Central memory CD8-positive, alpha-beta T cell (primary cell): ENCODE data around the gene ARHGAP1.

Experiments used
- ATAC-seq: fragments of 150-1000 bp; cut with Tn5 transposase; replicated peaks from 2 replicates; pipeline ENCODE4 v1.10.0; 2022; ENCODE audit warnings: mild to moderate bottlenecking, moderate FRiP score, moderate number of reproducible peaks; ENCODE audit not compliant: poor library complexity, severe bottlenecking; ENCODE audit errors: extremely low read depth
- DNase-seq, 2 donors: peaks; one replicate each; pipeline ENCODE4 v3.0.0; 2021; ENCODE audit warnings: low spot score in 2 of 2
- H3K27ac Mint-ChIP-seq: one replicate; pipeline ENCODE4 v1.8.0; 2022; ENCODE audit warnings: low read depth, mild to moderate bottlenecking, moderate library complexity, mixed read lengths
- H3K27me3 Mint-ChIP-seq: one replicate; pipeline ENCODE4 v1.8.0; 2022; ENCODE audit warnings: mixed read lengths
- H3K36me3 Mint-ChIP-seq: one replicate; pipeline ENCODE4 v1.8.0; 2022; ENCODE audit warnings: mild to moderate bottlenecking, moderate library complexity, mixed read lengths; ENCODE audit not compliant: insufficient read depth
- H3K4me1 Mint-ChIP-seq: one replicate; pipeline ENCODE4 v1.8.0; 2022; ENCODE audit warnings: mixed read lengths
- H3K4me3 Mint-ChIP-seq: one replicate; pipeline ENCODE4 v1.8.0; 2022; ENCODE audit warnings: mild to moderate bottlenecking, moderate library complexity, mixed read lengths
- H3K9me3 Mint-ChIP-seq: one replicate; pipeline ENCODE4 v1.8.0; 2022; ENCODE audit warnings: mixed read lengths

ARHGAP1 gene

DNA sequence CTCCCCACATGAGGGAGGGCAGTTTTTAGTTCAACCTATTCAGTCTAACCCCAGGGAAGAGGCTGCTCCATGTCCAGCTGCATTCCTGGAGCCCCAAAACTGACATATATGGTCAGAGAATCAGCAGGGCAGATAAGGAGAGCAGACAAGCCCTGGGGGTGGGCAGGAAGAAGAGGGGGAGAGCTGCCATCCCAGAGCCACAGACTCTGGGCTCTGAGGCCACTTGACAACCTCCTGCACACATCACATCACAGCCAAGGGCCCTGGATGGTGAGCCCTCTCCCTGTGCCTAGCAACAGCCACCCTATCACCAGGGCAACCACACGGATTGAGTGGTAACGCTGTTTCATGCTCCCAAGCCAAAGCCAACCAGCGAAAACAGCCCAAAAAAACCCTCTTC, 3.1 kb downstream of the ARHGAP1 start:
- no peak for ATAC-seq
- Mint-ChIP-seq H3K36me3 (peaks cover 28% of the 10 kb centered on the region), H3K4me3 (no peak overlapping the region), H3K27ac (peak overlapping the region; percentile 77), H3K9me3 (no peaks in the 10 kb centered on the region), H3K27me3 (no peaks in the 10 kb centered on the region), H3K4me1 (peaks cover 46% of the 10 kb centered on the region)
- DNase-seq = no peak

GRCh38 chr11:46696212-46696558, 4.2 kb downstream of the ARHGAP1 start:
- no peak for ATAC-seq
- Mint-ChIP-seq H3K4me1 (peaks cover 36% of the 10 kb centered on the region), H3K36me3 (peaks cover 35% of the 10 kb centered on the region), H3K9me3 (no peaks in the 10 kb centered on the region), H3K27me3 (no peaks in the 10 kb centered on the region), H3K4me3 (no peak overlapping the region), H3K27ac (peak overlapping the region; percentile 69)
- DNase-seq = no peak

GRCh38 chr11:46695345-46696211, 4.8 kb downstream of the ARHGAP1 start:
- ATAC-seq (no peak), DNase-seq (no peak)
- H3K27me3 Mint-ChIP-seq = no peaks in the 10 kb centered on the region
- H3K36me3 Mint-ChIP-seq = peaks cover 33% of the 10 kb centered on the region
- H3K4me3 Mint-ChIP-seq = no peak overlapping the region
- peak overlapping the region; percentile 69 for H3K27ac Mint-ChIP-seq
- H3K9me3 Mint-ChIP-seq = no peaks in the 10 kb centered on the region
- H3K4me1 Mint-ChIP-seq = peaks cover 36% of the 10 kb centered on the region

DNA sequence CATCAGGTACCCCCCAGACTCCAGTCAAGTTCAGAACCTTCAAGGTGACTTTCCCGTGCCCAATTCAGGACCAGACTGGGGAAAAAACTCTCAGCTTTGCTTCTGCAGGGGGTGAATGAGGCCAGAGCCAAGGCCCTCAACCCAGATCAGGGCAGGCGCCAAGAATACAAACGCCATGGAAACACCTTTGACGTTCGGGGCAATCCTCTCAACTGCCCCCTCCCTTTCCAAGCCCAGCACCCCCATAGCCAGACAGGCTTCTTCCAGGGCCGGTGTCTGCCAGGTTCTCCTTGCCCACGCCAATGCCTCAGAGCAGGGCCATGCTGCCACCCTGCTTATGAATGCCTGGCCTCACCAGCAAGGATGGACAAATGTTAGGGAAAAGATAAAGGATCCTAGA, 5.8 kb downstream of the ARHGAP1 start:
- Mint-ChIP-seq H3K4me1 (peaks cover 38% of the 10 kb centered on the region), H3K9me3 (no peaks in the 10 kb centered on the region), H3K27ac (no peak overlapping the region), H3K36me3 (peaks cover 36% of the 10 kb centered on the region), H3K4me3 (no peak overlapping the region), H3K27me3 (no peaks in the 10 kb centered on the region)
- DNase-seq (no peak), ATAC-seq (no peak)

DNA sequence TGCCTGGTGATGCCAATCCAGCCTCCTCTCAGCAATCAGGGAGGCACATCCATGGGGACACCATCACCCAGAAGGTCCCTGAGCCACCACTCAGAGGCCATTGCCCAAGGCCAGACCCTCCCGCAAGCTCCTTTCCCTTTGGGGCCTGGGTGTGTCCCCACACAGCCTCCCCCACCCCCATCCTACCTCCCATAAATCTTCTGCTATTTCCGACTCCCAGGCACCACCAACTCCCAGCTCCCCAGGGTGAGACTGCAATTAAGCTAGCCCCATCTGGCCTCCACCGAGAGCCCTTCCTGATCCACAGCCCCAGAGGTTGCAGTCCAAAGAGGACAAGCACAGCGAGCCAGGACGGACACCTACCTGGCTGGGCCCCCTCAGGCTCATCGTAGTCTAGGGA, 6.3 kb downstream of the ARHGAP1 start:
- Mint-ChIP-seq H3K4me3 (no peak overlapping the region), H3K4me1 (peaks cover 35% of the 10 kb centered on the region), H3K27ac (no peak overlapping the region), H3K36me3 (peaks cover 40% of the 10 kb centered on the region), H3K9me3 (no peaks in the 10 kb centered on the region), H3K27me3 (no peaks in the 10 kb centered on the region)
- no peak for DNase-seq
- no peak for ATAC-seq

DNA sequence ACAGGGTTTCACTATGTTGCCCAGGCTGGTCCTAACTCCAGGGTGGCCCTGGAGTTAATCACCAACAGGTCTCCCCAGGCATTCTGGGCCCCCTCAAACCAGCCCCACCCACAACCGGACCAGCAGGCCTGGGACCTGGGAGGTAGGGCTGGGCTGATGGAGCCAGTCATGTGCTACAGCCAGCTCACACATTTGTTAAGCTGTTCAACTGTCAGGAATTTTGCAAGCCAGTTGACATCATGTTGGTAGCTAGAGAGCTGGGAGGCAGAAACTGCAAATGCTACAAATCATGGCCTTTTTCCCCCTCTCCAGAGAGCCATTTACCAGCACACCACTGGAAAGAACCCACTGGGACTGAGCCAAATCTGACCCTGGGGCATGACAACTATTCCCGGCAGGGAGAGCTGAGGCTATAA, 6.8 kb downstream of the ARHGAP1 start:
- peaks cover 40% of the 10 kb centered on the region for H3K36me3 Mint-ChIP-seq
- H3K4me1 Mint-ChIP-seq = peaks cover 31% of the 10 kb centered on the region
- ATAC-seq = no peak
- H3K9me3 Mint-ChIP-seq = no peaks in the 10 kb centered on the region
- DNase-seq = no peak
- no peaks in the 10 kb centered on the region for H3K27me3 Mint-ChIP-seq
- H3K27ac Mint-ChIP-seq = no peak overlapping the region
- no peak overlapping the region for H3K4me3 Mint-ChIP-seq

DNA sequence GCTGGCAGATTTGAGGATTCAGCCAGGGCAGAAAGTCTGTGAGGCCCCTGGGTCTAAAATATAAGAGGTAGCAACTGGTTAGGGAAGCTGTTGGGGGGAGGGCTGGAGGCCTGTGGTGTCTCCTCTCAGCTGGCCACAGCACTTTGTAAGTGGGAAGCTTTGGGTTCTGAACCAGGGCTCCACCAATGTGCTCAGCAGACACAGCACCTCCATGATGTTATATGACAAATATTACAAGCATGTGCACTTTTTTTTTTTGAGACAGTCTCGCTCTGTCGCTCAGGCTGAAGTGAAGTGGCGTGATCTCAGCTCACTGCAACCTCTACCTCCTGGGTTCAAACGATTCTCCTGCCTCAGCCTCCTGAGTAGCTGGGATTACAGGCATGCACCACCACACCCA, 8.0 kb downstream of the ARHGAP1 start:
- Mint-ChIP-seq H3K27ac (no peak overlapping the region), H3K4me1 (peaks cover 21% of the 10 kb centered on the region), H3K9me3 (no peaks in the 10 kb centered on the region), H3K4me3 (no peak overlapping the region), H3K36me3 (peaks cover 46% of the 10 kb centered on the region), H3K27me3 (no peaks in the 10 kb centered on the region)
- ATAC-seq = no peak
- no peak for DNase-seq

- H3K4me1 Mint-ChIP-seq = peaks cover 18% of the 10 kb centered on the region
- no peak for ATAC-seq
- no peak for DNase-seq
- H3K27ac Mint-ChIP-seq = no peak overlapping the region
- no peaks in the 10 kb centered on the region for H3K9me3 Mint-ChIP-seq
- no peaks in the 10 kb centered on the region for H3K27me3 Mint-ChIP-seq
- peaks cover 59% of the 10 kb centered on the region for H3K36me3 Mint-ChIP-seq
- no peak overlapping the region for H3K4me3 Mint-ChIP-seq
These were observed 9.7 kb downstream of the ARHGAP1 start for GRCh38 chr11:46690702-46691101.

GRCh38 chr11:46686886-46687795, 13.3 kb downstream of the ARHGAP1 start:
- no peak for DNase-seq
- Mint-ChIP-seq H3K27me3 (no peaks in the 10 kb centered on the region), H3K4me3 (no peak overlapping the region), H3K36me3 (peaks cover 64% of the 10 kb centered on the region), H3K9me3 (no peaks in the 10 kb centered on the region), H3K4me1 (peaks cover 13% of the 10 kb centered on the region), H3K27ac (peak overlapping the region; percentile 25)
- ATAC-seq = no peak

GRCh38 chr11:46684367-46684766, 16.1 kb downstream of the ARHGAP1 start:
- H3K9me3 Mint-ChIP-seq = no peaks in the 10 kb centered on the region
- ATAC-seq (no peak), DNase-seq (no peak)
- peaks cover 50% of the 10 kb centered on the region for H3K36me3 Mint-ChIP-seq
- no peak overlapping the region for H3K27ac Mint-ChIP-seq
- no peak overlapping the region for H3K4me3 Mint-ChIP-seq
- H3K27me3 Mint-ChIP-seq = no peaks in the 10 kb centered on the region
- H3K4me1 Mint-ChIP-seq = peaks cover 6% of the 10 kb centered on the region

DNA sequence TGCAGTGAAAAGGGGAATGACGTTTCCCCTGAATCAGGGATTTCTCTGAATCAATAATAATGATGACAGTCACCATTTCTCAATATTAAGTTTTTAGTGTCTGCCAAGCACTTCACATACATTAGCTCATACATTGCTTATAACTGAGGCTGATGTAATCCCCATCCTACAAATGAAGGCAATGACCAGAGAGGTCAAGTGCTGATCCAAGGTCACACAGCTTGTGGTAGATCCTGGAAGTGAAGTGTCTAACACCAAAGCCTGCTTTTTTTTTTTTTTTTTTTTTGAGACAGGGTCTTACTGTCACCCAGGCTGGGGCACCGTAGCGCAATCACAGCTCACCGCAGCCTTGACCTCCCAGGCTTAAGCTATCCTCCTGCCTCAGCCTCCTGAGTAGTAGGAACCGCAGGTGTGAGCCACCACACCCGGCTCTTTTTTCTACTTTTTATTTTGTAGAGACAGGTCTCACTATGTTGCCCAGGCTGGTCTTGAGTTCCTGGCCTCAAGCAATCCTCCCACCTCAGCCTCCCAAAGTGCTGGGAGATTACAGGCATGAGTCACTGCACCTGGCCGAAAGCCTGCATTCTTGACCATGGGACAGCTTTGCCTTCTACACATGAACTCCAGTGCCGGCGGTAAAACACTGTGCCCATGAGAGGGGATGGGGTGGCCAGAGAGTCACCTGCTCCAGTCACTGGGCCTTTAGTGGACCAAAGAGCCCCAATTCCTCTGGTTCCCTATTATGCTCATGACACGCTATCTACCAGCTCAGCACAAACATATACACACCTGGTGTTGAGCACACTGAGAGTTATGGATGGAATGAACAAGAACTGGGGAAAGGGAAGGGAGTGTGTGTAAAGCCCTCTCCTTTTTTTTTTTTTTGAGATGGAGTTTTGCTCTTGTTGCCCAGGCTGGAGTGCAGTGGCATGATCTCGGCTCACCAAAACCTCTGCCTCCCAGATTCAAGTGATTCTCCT, 17.4 kb downstream of the ARHGAP1 start:
- H3K4me1 Mint-ChIP-seq = peaks cover 6% of the 10 kb centered on the region
- H3K27ac Mint-ChIP-seq = no peak overlapping the region
- DNase-seq (no peak), ATAC-seq (no peak)
- H3K9me3 Mint-ChIP-seq = no peaks in the 10 kb centered on the region
- H3K4me3 Mint-ChIP-seq = no peak overlapping the region
- peaks cover 48% of the 10 kb centered on the region for H3K36me3 Mint-ChIP-seq
- no peaks in the 10 kb centered on the region for H3K27me3 Mint-ChIP-seq

DNA sequence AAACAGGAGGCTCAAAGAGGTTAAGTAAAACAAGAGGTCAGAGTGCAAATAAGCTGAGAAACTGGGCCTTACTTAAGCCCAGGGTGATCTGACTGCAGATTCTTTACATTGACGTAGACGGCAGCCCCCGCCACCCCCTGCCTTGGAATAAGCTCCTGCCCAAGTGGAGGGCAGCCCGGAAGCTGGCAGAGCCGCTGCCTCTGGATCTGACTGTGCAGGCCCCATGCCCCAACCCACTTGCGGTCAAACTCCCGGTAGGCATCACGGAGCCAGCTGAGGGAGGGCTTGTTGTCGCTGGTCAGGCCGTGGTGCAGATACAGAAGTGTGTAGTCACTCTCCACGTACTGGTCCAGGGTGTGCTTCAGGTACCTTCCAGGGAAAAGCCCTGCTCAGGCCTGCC, 18.6 kb downstream of the ARHGAP1 start:
- Mint-ChIP-seq H3K27me3 (no peaks in the 10 kb centered on the region), H3K36me3 (peaks cover 46% of the 10 kb centered on the region), H3K9me3 (no peaks in the 10 kb centered on the region), H3K4me1 (peaks cover 5% of the 10 kb centered on the region), H3K27ac (no peak overlapping the region), H3K4me3 (no peak overlapping the region)
- DNase-seq (no peak), ATAC-seq (no peak)
